Measurements from ENCODE around the gene OR4D10.

- TF ChIP-seq, protein P1, sequence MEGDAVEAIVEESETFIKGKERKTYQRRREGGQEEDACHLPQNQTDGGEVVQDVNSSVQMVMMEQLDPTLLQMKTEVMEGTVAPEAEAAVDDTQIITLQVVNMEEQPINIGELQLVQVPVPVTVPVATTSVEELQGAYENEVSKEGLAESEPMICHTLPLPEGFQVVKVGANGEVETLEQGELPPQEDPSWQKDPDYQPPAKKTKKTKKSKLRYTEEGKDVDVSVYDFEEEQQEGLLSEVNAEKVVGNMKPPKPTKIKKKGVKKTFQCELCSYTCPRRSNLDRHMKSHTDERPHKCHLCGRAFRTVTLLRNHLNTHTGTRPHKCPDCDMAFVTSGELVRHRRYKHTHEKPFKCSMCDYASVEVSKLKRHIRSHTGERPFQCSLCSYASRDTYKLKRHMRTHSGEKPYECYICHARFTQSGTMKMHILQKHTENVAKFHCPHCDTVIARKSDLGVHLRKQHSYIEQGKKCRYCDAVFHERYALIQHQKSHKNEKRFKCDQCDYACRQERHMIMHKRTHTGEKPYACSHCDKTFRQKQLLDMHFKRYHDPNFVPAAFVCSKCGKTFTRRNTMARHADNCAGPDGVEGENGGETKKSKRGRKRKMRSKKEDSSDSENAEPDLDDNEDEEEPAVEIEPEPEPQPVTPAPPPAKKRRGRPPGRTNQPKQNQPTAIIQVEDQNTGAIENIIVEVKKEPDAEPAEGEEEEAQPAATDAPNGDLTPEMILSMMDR (conservative IDR thresholded peaks at IDR 0.05; ENCODE audit: low read length): no peak
- TF ChIP-seq EZH2phosphoT487 (IDR thresholded peaks at IDR 0.05; ENCODE audit: borderline replicate concordance, low read depth, low read length): no peak
Measured at GRCh38 chr11:59479906-59480305, 6.8 kb downstream of the OR4D10 start.
